Activated T-cell treated with anti-CD3 and anti-CD28 coated beads, Interleukin-2, amount 50 U/mL, for 4 hours (primary cell): ENCODE data around the gene KAT2A. TPM values are rescaled to one million over a fixed set of nuclear protein-coding genes. Genes with fewer than 3 reads are reported as not detected.

Experiments used
- ATAC-seq, 2 donors: fragments of 200-7000 bp; cut with Tn5 transposase; one replicate each; pipeline ENCODE4 v1.10.0; 2021
- DNase-seq: peaks from one replicate; pipeline ENCODE4 v3.0.0-alpha.2; 2020
- H3K27me3 Mint-ChIP-seq: one replicate; pipeline ENCODE4 v1.8.0; 2021; ENCODE audit warnings: low read depth, mixed read lengths
- H3K36me3 Mint-ChIP-seq: one replicate; pipeline ENCODE4 v1.8.0; 2022; ENCODE audit warnings: mixed read lengths; ENCODE audit not compliant: insufficient read depth
- H3K4me1 Mint-ChIP-seq: one replicate; pipeline ENCODE4 v1.8.0; 2021; ENCODE audit warnings: low read depth, mixed read lengths
- H3K4me3 Mint-ChIP-seq: one replicate; pipeline ENCODE4 v1.8.0; 2021; ENCODE audit warnings: mild to moderate bottlenecking, moderate library complexity, mixed read lengths
- H3K9me3 Mint-ChIP-seq: one replicate; pipeline ENCODE4 v1.8.0; 2021; ENCODE audit warnings: mixed read lengths
- total RNA-seq, 3 donors: library from RNA; stranded (reverse); gene quantifications; one replicate each; pipeline ENCODE4 v1.2.1, GENCODE V29; 2021

The KAT2A gene
- total RNA-seq, 3 donors from 2014 or later = 70.1 to 92.5 (median 82.4) TPM

GRCh38 chr17:42097691-42098631 lies 23.2 kb downstream of the KAT2A start, which contains the start of gene ZNF385C:
TSS of gene ZNF385C (minus strand) at chr17:42098473. CDS start at chr17:42063056, 35,417 bp downstream.
- Mint-ChIP-seq H3K36me3 (peaks cover 2% of the 10 kb centered on the region), H3K4me3 (peak within 1 kb of the TSS; percentile 53), H3K27me3 (peaks cover 20% of the 10 kb centered on the region), H3K4me1 (peaks cover 8% of the 10 kb centered on the region), H3K9me3 (no peaks in the 10 kb centered on the region)
- ATAC-seq (peak; percentile 83 to 89), DNase-seq (peak; percentile 42)

GRCh38 chr17:42096360-42097111 lies 24.6 kb downstream of the KAT2A start:
- peaks cover 2% of the 10 kb centered on the region for H3K36me3 Mint-ChIP-seq
- ATAC-seq = no peak
- DNase-seq = no peak
- H3K27me3 Mint-ChIP-seq = peaks cover 22% of the 10 kb centered on the region
- peaks cover 8% of the 10 kb centered on the region for H3K4me1 Mint-ChIP-seq
- no peaks in the 10 kb centered on the region for H3K9me3 Mint-ChIP-seq
- H3K4me3 Mint-ChIP-seq = no peak overlapping the region

DNA sequence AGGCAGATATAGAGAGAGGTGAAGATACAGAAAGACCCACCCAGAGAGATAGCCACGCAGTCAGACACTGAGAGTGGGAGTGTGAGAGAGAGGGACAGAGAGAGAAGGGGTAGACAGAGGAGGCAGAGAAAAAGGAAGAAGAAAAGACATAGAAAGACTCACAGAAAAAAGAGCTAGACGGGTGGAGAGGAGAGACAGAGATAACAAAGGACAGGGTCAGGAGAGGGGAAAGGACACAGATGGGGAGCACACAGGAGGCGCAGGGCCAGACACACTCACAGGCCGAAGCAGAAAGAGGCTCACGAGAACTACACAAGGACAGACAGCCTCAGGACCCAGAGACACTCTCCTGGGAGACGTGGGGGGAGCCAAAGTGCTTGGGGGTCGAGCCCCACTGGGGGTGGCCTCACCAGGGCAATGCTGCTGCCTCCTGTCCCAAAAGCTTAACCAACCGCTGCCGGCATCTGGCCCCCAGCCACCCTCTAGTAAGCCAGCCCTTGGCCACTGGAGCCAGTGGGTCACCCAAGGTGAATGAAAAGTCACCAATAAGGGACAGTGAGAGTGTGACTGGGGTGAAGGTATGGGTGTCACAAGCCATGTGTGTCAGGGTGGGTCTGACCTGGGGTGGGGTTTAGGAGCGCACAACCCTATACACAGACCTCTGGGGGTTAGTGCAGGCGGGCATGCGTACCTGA lies 26.6 kb downstream of the KAT2A start:
- no peak for ATAC-seq

DNA sequence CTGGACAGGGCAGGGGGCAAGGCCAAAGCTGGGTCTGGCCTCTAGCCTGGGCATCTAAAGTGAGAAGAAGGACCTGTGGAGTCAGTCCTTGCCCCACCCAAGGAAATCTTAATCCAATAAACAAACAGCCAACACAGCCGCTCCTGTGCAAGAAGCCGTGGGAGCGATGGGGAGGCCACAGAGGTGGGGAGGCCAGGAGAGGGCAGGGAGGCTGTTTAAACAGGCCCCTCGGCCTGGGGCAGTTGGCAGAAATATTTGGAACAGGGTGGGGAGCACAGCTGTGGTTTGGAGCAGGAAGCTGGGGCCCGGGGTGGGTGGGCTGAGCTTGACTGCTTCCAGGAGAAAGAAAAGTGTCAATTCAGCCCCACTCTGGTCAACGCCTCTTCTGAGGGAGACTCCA lies 28.2 kb downstream of the KAT2A start:
- Mint-ChIP-seq H3K36me3 (no peaks in the 10 kb centered on the region), H3K4me1 (peaks cover 6% of the 10 kb centered on the region), H3K27me3 (peaks cover 33% of the 10 kb centered on the region), H3K9me3 (no peaks in the 10 kb centered on the region), H3K4me3 (no peak overlapping the region)
- DNase-seq (no peak), ATAC-seq (no peak)

More for the DNA sequence above, 26.6 kb downstream of the KAT2A start:
- H3K4me3 Mint-ChIP-seq = no peak overlapping the region
- no peak for DNase-seq
- H3K9me3 Mint-ChIP-seq = no peaks in the 10 kb centered on the region
- no peaks in the 10 kb centered on the region for H3K36me3 Mint-ChIP-seq
- peaks cover 26% of the 10 kb centered on the region for H3K27me3 Mint-ChIP-seq
- peaks cover 8% of the 10 kb centered on the region for H3K4me1 Mint-ChIP-seq

- no peak for ATAC-seq
- Mint-ChIP-seq H3K4me1 (no peaks in the 10 kb centered on the region), H3K27me3 (peaks cover 18% of the 10 kb centered on the region), H3K9me3 (no peaks in the 10 kb centered on the region), H3K36me3 (no peaks in the 10 kb centered on the region), H3K4me3 (no peak overlapping the region)
- no peak for DNase-seq
Observed at GRCh38 chr17:42090964-42091790, 30.0 kb downstream of the KAT2A start.

GRCh38 chr17:42088736-42089135 lies 32.4 kb downstream of the KAT2A start:
- ATAC-seq = no peak
- no peak overlapping the region for H3K4me3 Mint-ChIP-seq
- no peak for DNase-seq
- H3K36me3 Mint-ChIP-seq = no peaks in the 10 kb centered on the region
- peaks cover 15% of the 10 kb centered on the region for H3K27me3 Mint-ChIP-seq
- no peaks in the 10 kb centered on the region for H3K9me3 Mint-ChIP-seq
- H3K4me1 Mint-ChIP-seq = no peaks in the 10 kb centered on the region

DNA sequence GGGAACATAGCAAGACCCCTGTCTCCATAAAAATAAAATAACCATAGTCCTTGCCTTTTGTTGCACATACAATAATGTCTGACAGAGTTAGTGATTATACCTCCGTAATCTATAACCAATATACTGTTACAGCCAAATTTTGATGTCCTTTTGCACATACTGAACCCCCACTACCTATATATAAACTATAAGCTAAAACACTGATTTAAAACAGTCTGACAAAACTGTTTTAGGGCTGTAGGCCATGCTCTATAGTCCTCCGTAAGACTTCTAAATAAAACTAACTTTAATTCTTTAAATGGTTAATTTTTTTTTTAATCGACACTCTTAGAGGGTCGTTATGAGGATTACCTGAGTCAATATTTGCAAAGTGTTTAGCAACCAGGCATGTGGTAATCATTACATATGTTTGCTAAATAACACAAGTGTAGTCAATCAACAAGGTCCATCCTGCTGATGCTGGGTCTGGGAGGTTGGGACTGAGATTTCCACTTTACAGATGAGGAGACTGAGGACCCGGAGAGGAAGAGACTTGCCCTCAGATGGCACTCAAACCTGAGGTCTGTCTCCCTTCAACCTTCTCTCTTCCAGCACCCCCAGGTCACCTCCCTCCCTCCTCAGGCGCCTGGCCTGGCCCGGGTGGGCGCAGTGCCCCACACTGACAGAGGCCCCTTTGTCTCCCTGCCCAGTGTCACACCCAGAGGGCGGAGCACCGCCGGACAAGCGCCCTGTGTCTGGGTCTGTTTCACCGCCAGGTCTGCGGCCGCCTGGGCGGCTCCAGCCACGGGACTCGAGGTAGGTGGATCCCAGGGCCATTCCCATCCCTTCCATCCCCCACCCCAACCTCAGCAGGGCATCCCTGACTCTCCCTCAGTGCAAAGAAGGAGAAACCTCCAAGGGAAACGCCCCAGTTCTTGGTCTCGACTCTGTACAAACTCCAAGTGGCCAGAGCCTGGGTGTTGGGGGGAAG lies 33.1 kb downstream of the KAT2A start:
- Mint-ChIP-seq H3K9me3 (no peaks in the 10 kb centered on the region), H3K4me3 (no peak overlapping the region), H3K4me1 (no peaks in the 10 kb centered on the region), H3K27me3 (peaks cover 15% of the 10 kb centered on the region), H3K36me3 (no peaks in the 10 kb centered on the region)
- DNase-seq = no peak
- no peak for ATAC-seq

DNA sequence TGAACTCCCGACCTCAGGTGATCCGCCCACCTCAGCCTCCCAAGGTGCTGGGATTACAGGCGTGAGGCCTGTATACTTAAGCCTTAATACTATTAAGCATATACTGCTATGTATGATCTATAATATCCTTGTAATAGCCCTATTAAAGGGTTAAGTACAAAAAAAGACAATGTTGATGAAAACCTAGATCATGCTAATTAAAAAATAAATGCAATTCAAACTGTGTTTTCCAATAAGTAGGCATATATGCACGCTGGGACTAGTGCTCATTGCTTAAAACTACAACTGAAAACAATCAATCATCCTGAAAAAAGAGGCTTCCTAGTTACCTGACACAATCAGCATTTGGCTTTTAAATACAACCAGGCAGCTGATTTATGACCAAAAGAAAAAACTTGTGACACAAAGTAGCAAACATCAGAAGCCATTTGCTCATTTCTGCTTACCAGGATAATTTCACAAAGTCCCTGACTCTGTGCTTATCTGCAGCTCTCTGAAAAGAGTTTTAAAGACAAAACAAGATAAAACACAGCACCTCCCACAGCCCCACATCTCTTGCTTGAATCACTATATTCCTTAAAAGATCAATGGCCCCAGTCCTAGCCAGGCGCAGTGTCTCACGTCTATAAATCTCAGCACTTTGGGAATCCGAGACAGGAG lies 34.0 kb downstream of the KAT2A start:
- peaks cover 15% of the 10 kb centered on the region for H3K27me3 Mint-ChIP-seq
- ATAC-seq (no peak), DNase-seq (no peak)
- no peaks in the 10 kb centered on the region for H3K36me3 Mint-ChIP-seq
- no peaks in the 10 kb centered on the region for H3K9me3 Mint-ChIP-seq
- no peak overlapping the region for H3K4me3 Mint-ChIP-seq
- H3K4me1 Mint-ChIP-seq = no peaks in the 10 kb centered on the region

- Mint-ChIP-seq H3K27me3 (no peaks in the 10 kb centered on the region), H3K36me3 (no peaks in the 10 kb centered on the region), H3K4me1 (no peaks in the 10 kb centered on the region), H3K4me3 (no peak overlapping the region), H3K9me3 (no peaks in the 10 kb centered on the region)
- DNase-seq (no peak), ATAC-seq (no peak)
Observed at GRCh38 chr17:42081516-42082129, 39.5 kb downstream of the KAT2A start.

DNA sequence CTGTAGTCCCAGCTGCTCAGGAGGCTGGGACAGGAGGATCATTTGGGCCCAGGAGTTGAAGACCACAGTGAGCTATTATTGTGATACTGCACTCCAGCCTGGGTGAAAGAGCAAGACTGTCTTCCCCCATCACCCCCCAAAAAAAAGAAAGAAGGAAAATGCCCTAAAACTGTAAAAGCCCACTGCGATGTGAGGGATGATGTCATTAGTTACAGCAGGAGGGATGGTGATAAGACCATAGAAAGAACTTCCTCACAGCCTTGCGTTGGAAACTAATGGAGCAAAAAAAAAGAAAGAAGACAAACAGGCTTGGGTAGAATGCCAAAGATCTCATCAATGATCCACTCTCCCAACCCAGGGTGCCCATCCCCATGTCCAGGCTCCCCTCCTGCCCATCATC lies 41.6 kb downstream of the KAT2A start:
- ATAC-seq (no peak), DNase-seq (no peak)
- Mint-ChIP-seq H3K36me3 (no peaks in the 10 kb centered on the region), H3K9me3 (no peaks in the 10 kb centered on the region), H3K4me3 (no peak overlapping the region), H3K27me3 (no peaks in the 10 kb centered on the region), H3K4me1 (no peaks in the 10 kb centered on the region)

- ATAC-seq (no peak), DNase-seq (no peak)
- H3K9me3 Mint-ChIP-seq = no peaks in the 10 kb centered on the region
- H3K4me1 Mint-ChIP-seq = no peaks in the 10 kb centered on the region
- no peaks in the 10 kb centered on the region for H3K36me3 Mint-ChIP-seq
- no peak overlapping the region for H3K4me3 Mint-ChIP-seq
- H3K27me3 Mint-ChIP-seq = peaks cover 6% of the 10 kb centered on the region
Observed at GRCh38 chr17:42078396-42079043, 42.6 kb downstream of the KAT2A start.

- H3K36me3 Mint-ChIP-seq = no peaks in the 10 kb centered on the region
- no peak for ATAC-seq
- H3K4me3 Mint-ChIP-seq = no peak overlapping the region
- no peaks in the 10 kb centered on the region for H3K9me3 Mint-ChIP-seq
- H3K4me1 Mint-ChIP-seq = peaks cover 2% of the 10 kb centered on the region
- DNase-seq = no peak
- H3K27me3 Mint-ChIP-seq = peaks cover 14% of the 10 kb centered on the region
Observed at GRCh38 chr17:42077755-42078154, 43.4 kb downstream of the KAT2A start.
